SK-N-SH (cell line): ENCODE measurements around the gene RABGAP1L. TPM values are rescaled to one million over a fixed set of nuclear protein-coding genes. Genes with fewer than 3 reads are reported as not detected.

Experiments
- CTCF ChIA-PET: fragments of 300-600, 350-600 bp; formaldehyde crosslinking; extraction: SDS; loops from one replicate; lab custom pipeline; 2021; lab: Yijun Ruan, JAX
- POLR2A ChIA-PET: fragments of 350-600 bp; sonication (Branson Sonifier 250); formaldehyde crosslinking; extraction: SDS; loops from one replicate; lab custom pipeline; 2020; ENCODE audit warnings: antibody characterized with exemption, inconsistent platforms; lab: Yijun Ruan, JAX
- DNase-seq: peaks from one replicate; pipeline ENCODE4 v3.0.0; 2012
- H2AFZ ChIP-seq: fragments of 200-600 bp; sonication (generic); 2 replicates; pipeline ENCODE4 v1.8.1; 2016; ENCODE audit warnings: antibody characterized with exemption, mild to moderate bottlenecking, low read depth
- H3F3A ChIP-seq: fragments of 200-600 bp; sonication (generic); replicated peaks from 2 replicates; pipeline ENCODE3; 2016; ENCODE audit warnings: antibody characterized with exemption, mild to moderate bottlenecking; ENCODE audit not compliant: insufficient read depth
- H3K27ac ChIP-seq, 2 experiments: fragments of 200-500 bp in 1 of 2; fragments of 200-600 bp in 1 of 2; sonication (Bioruptor generic) in 1 of 2; sonication (generic), shearing (Covaris generic) in 1 of 2; 2 replicates each; pipeline versions ENCODE4 v1.5.1 to v1.6.1; 2014 to 2016; ENCODE audit warnings: low read depth in 2 of 2, inconsistent platforms in 1 of 2, low read length in 1 of 2, mild to moderate bottlenecking in 1 of 2, mixed read lengths in 1 of 2
- H3K27me3 ChIP-seq: fragments of 200-600 bp; sonication (generic), shearing (Covaris generic); 2 replicates; pipeline ENCODE4 v1.6.1; 2016; ENCODE audit warnings: mixed run types; ENCODE audit not compliant: insufficient read depth
- H3K36me3 ChIP-seq, 2 experiments: fragments of 200-500 bp in 1 of 2; fragments of 200-600 bp in 1 of 2; sonication (Bioruptor generic) in 1 of 2; sonication (generic) in 1 of 2; replicated peaks in 1 of 2; 2 replicates each; pipeline versions ENCODE3 to v1.5.1; 2014 to 2016; ENCODE audit warnings: low read length in 1 of 2, mild to moderate bottlenecking in 1 of 2; ENCODE audit not compliant: insufficient read depth in 2 of 2, control insufficient read depth in 1 of 2
- H3K4me1 ChIP-seq, 2 experiments: fragments of 200-500 bp in 1 of 2; fragments of 200-600 bp in 1 of 2; sonication (Bioruptor generic) in 1 of 2; sonication (generic), shearing (Covaris generic) in 1 of 2; 2 replicates each; pipeline versions ENCODE4 v1.5.1 to v1.6.1; 2014 to 2016; ENCODE audit warnings: low read depth in 1 of 2, low read length in 1 of 2, mixed run types in 1 of 2; ENCODE audit not compliant: insufficient read depth in 2 of 2, control insufficient read depth in 1 of 2
- H3K4me2 ChIP-seq: fragments of 200-600 bp; sonication (generic), shearing (Covaris generic); 2 replicates; pipeline ENCODE4 v1.6.1; 2017; ENCODE audit warnings: mixed run types
- H3K4me3 ChIP-seq, 2 experiments: fragments of 200-500 bp in 1 of 2; fragments of 200-600 bp in 1 of 2; sonication (Bioruptor generic) in 1 of 2; sonication (generic), shearing (Covaris generic) in 1 of 2; 2 replicates each; pipeline versions ENCODE4 v1.5.1 to v1.8.1; 2014 to 2016; ENCODE audit warnings: low read depth in 2 of 2, inconsistent platforms in 1 of 2, low read length in 1 of 2, mild to moderate bottlenecking in 1 of 2, mixed read lengths in 1 of 2, moderate library complexity in 1 of 2
- H3K79me2 ChIP-seq: fragments of 200-600 bp; sonication (generic); 2 replicates; pipeline ENCODE4 v1.8.1; 2017; ENCODE audit warnings: mild to moderate bottlenecking; ENCODE audit not compliant: insufficient read depth
- H3K9ac ChIP-seq: fragments of 200-600 bp; sonication (generic); 2 replicates; pipeline ENCODE4 v1.6.1; 2017; ENCODE audit warnings: mixed run types
- H3K9me2 ChIP-seq: fragments of 200-600 bp; sonication (generic); 2 replicates; pipeline ENCODE4 v1.6.1; 2017; ENCODE audit warnings: mixed run types
- H3K9me3 ChIP-seq: fragments of 200-600 bp; sonication (generic); 2 replicates; pipeline ENCODE4 v1.6.1; 2017; ENCODE audit warnings: mixed run types, mild to moderate bottlenecking, moderate library complexity
- H4K20me1 ChIP-seq: fragments of 200-600 bp; sonication (generic); 2 replicates; pipeline ENCODE4 v1.6.1; 2017; ENCODE audit warnings: mild to moderate bottlenecking, mixed run types; ENCODE audit not compliant: insufficient read depth
- CHD2 ChIP-seq: fragments of 150-350 bp; IDR thresholded peaks from 2 replicates; pipeline ENCODE4 v1.6.1; 2018; ENCODE audit warnings: low read length; ENCODE audit not compliant: partially characterized antibody
- ELF1 ChIP-seq: IDR thresholded peaks from 2 replicates; pipeline ENCODE4 v1.4.0; 2012
- EP300 ChIP-seq, 2 experiments: IDR thresholded peaks; 2 replicates each; pipeline versions ENCODE4 v1.4.0 to v1.6.1; 2012; ENCODE audit warnings: borderline replicate concordance in 1 of 2, low read depth in 1 of 2, low read length in 1 of 2
- FOSL2 ChIP-seq: IDR thresholded peaks from 2 replicates; pipeline ENCODE4 v1.4.0; 2012; ENCODE audit warnings: low read depth, mild to moderate bottlenecking, moderate library complexity, borderline replicate concordance
- FOXM1 ChIP-seq: IDR thresholded peaks from 2 replicates; pipeline ENCODE4 v1.4.0; 2012; ENCODE audit warnings: low read depth, mild to moderate bottlenecking
- GABPA ChIP-seq: IDR thresholded peaks from 2 replicates; pipeline ENCODE4 v1.4.0; 2012; ENCODE audit warnings: low read depth, mild to moderate bottlenecking
- GATA2 ChIP-seq: sonication (generic); formaldehyde crosslinking; IDR thresholded peaks from 2 replicates; pipeline ENCODE4 v1.5.0; 2020; ENCODE audit warnings: mild to moderate bottlenecking, missing genetic modification reagents
- IRF3 ChIP-seq: fragments of 150-350 bp; IDR thresholded peaks from 2 replicates; pipeline ENCODE4 v1.6.1; 2016; ENCODE audit warnings: mild to moderate bottlenecking, low read depth, low read length
- MXI1 ChIP-seq: IDR thresholded peaks from 2 replicates; pipeline ENCODE4 v1.6.1; 2012; ENCODE audit warnings: mild to moderate bottlenecking, low read depth, low read length, improper control_type of control experiment
- NFIC ChIP-seq: IDR thresholded peaks from 2 replicates; pipeline ENCODE4 v1.4.0; 2012; ENCODE audit warnings: borderline replicate concordance
- REST ChIP-seq: IDR thresholded peaks from 2 replicates; pipeline ENCODE4 v1.6.1; 2012; ENCODE audit warnings: mild to moderate bottlenecking, low read depth, low read length, moderate library complexity
- TCF12 ChIP-seq: IDR thresholded peaks from 2 replicates; pipeline ENCODE4 v1.4.0; 2012
- USF1 ChIP-seq: IDR thresholded peaks from 2 replicates; pipeline ENCODE4 v1.4.0; 2012; ENCODE audit warnings: low read depth, borderline replicate concordance
- USF2 ChIP-seq: fragments of 150-350 bp; IDR thresholded peaks from 2 replicates; pipeline ENCODE4 v1.6.1; 2017; ENCODE audit warnings: antibody characterized with exemption, low read length, low read depth, borderline replicate concordance
- WGBS: methylation state at CpG from one replicate; pipeline ENCODE4 v1.1.6; 2017; ENCODE audit warnings: low lambda C conversion rate; 5-methylcytosine and 5-hydroxymethylcytosine counted together
- polyA plus RNA-seq, 3 experiments: library from polyadenylated mRNA; depleted of rRNA; stranded (reverse); fragments of >200 nt; gene quantifications; 2 replicates each; pipeline ENCODE4 v1.2.3, GENCODE V29; 2012

The RABGAP1L gene
- polyA plus RNA-seq, 1 of the 3 experiments (the other 2 are of a cell fraction), result 7.2 TPM

- ChIA-PET CTCF (interaction anchor here (0.8 to 1.5 kb wide), 3 partner anchors 45 to 61 kb away, joined by 3 to 5 read pairs (median 3); no protein-coding TSS in a partner anchor), POLR2A (no interaction called here)
- no peaks in the 10 kb centered on the region for H4K20me1 ChIP-seq
- H3K9me2 ChIP-seq, result peaks cover 2% of the 10 kb centered on the region; the same call in 1 of the 2 replicates
- no peaks in the 10 kb centered on the region for H3K27me3 ChIP-seq
- WGBS, result 53% methylated on average over 6 of the region's 6 CpGs
- H3K4me3 ChIP-seq, result no peak overlapping the region
- no peaks in the 10 kb centered on the region for H3F3A ChIP-seq
- no peaks in the 10 kb centered on the region for H3K36me3 ChIP-seq
- TF ChIP-seq CHD2 (no peak), GATA2 (no peak), IRF3 (no peak), GABPA (no peak), FOXM1 (no peak), ELF1 (no peak), NFIC (no peak), USF1 (no peak), MXI1 (no peak), REST (no peak), TCF12 (no peak), FOSL2 (no peak), EP300 (IDR thresholded peaks at IDR 0.05; ENCODE audit: borderline replicate concordance in 1 of 2, low read depth in 1 of 2, low read length in 1 of 2) (no peak), USF2 (no peak)
- H3K4me1 ChIP-seq, result peaks cover 0 to 4% of the 10 kb centered on the region in 2 experiments; a peak in 1 of 4 replicates
- H3K9me3 ChIP-seq, result no peaks in the 10 kb centered on the region
- no peak overlapping the region for H3K9ac ChIP-seq
- H3K27ac ChIP-seq, result no peak overlapping the region
- H3K4me2 ChIP-seq, result no peak overlapping the region
- DNase-seq, result peak; percentile 22
- no peak overlapping the region for H2AFZ ChIP-seq
- H3K79me2 ChIP-seq, result no peaks in the 10 kb centered on the region
Measured at GRCh38 chr1:174938281-174939007, 779.1 kb downstream of the RABGAP1L start.
